K562 (cell line): ENCODE measurements around the gene IBA57. TPM values are rescaled to one million over a fixed set of nuclear protein-coding genes. Genes with fewer than 3 reads are reported as not detected.

Experiments used
- CCAR2 ChIP-seq: fragments of 200-400 bp; formaldehyde crosslinking; IDR thresholded peaks from 2 replicates; pipeline ENCODE4 v1.6.1; 2017; ENCODE audit warnings: mild to moderate bottlenecking, low read depth, low read length
- CCNT2 ChIP-seq: IDR thresholded peaks from 2 replicates; pipeline ENCODE4 v1.6.1; 2011; ENCODE audit warnings: borderline replicate concordance, low read depth, mild to moderate bottlenecking, moderate library complexity, mixed read lengths, low read length; ENCODE audit not compliant: insufficient read length; ENCODE audit errors: extremely low read depth
- DACH1 ChIP-seq: fragments of 450-650 bp; IDR thresholded peaks from 2 replicates; pipeline ENCODE4 v1.6.1; 2018; ENCODE audit not compliant: partially characterized antibody
- EHMT2 ChIP-seq: fragments of 450-650 bp; IDR thresholded peaks from 2 replicates; pipeline ENCODE4 v1.6.1; 2018; ENCODE audit warnings: antibody characterized with exemption
- FOXK1 ChIP-seq: sonication (generic); formaldehyde crosslinking; IDR thresholded peaks from 2 replicates; pipeline ENCODE4 v1.8.0; 2022; ENCODE audit warnings: missing genetic modification reagents, mild to moderate bottlenecking, borderline replicate concordance
- HCFC1 ChIP-seq: IDR thresholded peaks from 2 replicates; pipeline ENCODE4 v1.6.1; 2012; ENCODE audit warnings: low read depth, low read length, improper control_type of control experiment
- MECOM ChIP-seq: fragments of 250-450 bp; sonication (Bioruptor Pico); IDR thresholded peaks from 2 replicates; pipeline ENCODE4 v1.8.0; 2022; ENCODE audit warnings: inconsistent platforms
- MYNN ChIP-seq, 2 experiments: sonication (generic); formaldehyde crosslinking in 1 of 2; IDR thresholded peaks; 2 replicates each; pipeline versions ENCODE4 v1.5.0 to v1.6.1; 2016 to 2020; ENCODE audit warnings: antibody characterized with exemption in 1 of 2, missing genetic modification reagents in 1 of 2
- NFATC3 ChIP-seq: fragments of 450-650 bp; IDR thresholded peaks from 2 replicates; pipeline ENCODE4 v1.6.1; 2017; ENCODE audit warnings: mild to moderate bottlenecking
- TAL1 ChIP-seq: fragments of 450-650 bp; IDR thresholded peaks from 2 replicates; pipeline ENCODE4 v1.6.1; 2016; ENCODE audit warnings: mild to moderate bottlenecking
- ZNF280B ChIP-seq: fragments of 250-450 bp; sonication (Bioruptor Pico); IDR thresholded peaks from 2 replicates; pipeline ENCODE4 v1.5.1; 2021; ENCODE audit warnings: mild to moderate bottlenecking
- ZNF316 ChIP-seq: fragments of 450-650 bp; IDR thresholded peaks from 2 replicates; pipeline ENCODE4 v1.6.1; 2016
- ZNF384 ChIP-seq: IDR thresholded peaks from 2 replicates; pipeline ENCODE4 v1.6.1; 2012; ENCODE audit warnings: low read depth, low read length, improper control_type of control experiment
- ZNF707 ChIP-seq: fragments of 250-450 bp; sonication (Bioruptor Pico); conservative IDR thresholded peaks from 2 replicates; pipeline ENCODE4 v1.8.0; 2022; ENCODE audit warnings: inconsistent platforms, mild to moderate bottlenecking, moderate library complexity
- polyA plus RNA-seq, 8 experiments: library from polyadenylated mRNA; depleted of rRNA in 4 of 8; stranded (reverse) in 5 of 8; unstranded in 3 of 8; fragments of >200 nt; fragmentation: Nextera tagmentation in 2 of 8; fragmentation: Illumina TruSeq in 1 of 8; extraction: Ambion mirVana in 2 of 8; extraction: Trizol in 1 of 8; gene quantifications; 2 replicates each; pipeline versions ENCODE4 v1.2.1 to v1.2.3, GENCODE V29; 2011 to 2014; ENCODE audit warnings: inconsistent platforms in 1 of 8, missing spikeins in 1 of 8
- total RNA-seq, 7 experiments: library from RNA; depleted of rRNA in 6 of 7; stranded (reverse); fragments of >200 nt in 6 of 7; fragmentation: Illumina TruSeq in 2 of 7; extraction: Trizol in 2 of 7; gene quantifications; 2 replicates each; pipeline versions ENCODE4 v1.2.1 to v1.2.3, GENCODE V29; 2011 to 2021; ENCODE audit warnings: low replicate concordance in 1 of 7
- TF ChIP-seq, protein P1 (sequence below), 3 experiments: fragments of 200-800 bp in 1 of 3; sonication (Bioruptor generic) in 1 of 3; sonication (generic) in 1 of 3; formaldehyde crosslinking in 1 of 3; IDR thresholded peaks; 2 replicates each; pipeline versions ENCODE4 v1.6.1 to v1.8.0; 2016 to 2022; ENCODE audit warnings: mild to moderate bottlenecking in 2 of 3, missing compliant biosample characterization in 2 of 3, missing genetic modification characterization in 2 of 3, missing genetic modification reagents in 1 of 3
- TF ChIP-seq, protein P2 (sequence below): fragments of 450-650 bp; IDR thresholded peaks from 2 replicates; pipeline ENCODE4 v1.6.1; 2017; ENCODE audit warnings: antibody characterized with exemption
- TF ChIP-seq, protein P3 (sequence below): fragments of 150-350 bp; IDR thresholded peaks from 2 replicates; pipeline ENCODE4 v1.6.1; 2014; ENCODE audit warnings: low read depth, mild to moderate bottlenecking, low read length, borderline replicate concordance

The IBA57 gene
- total and polyA plus RNA-seq, 9 of the 15 experiments (the other 6 are each of a cell fraction or from before 2014, with no cell fraction given), result 0.77 to 15.5 (median 2.7) TPM

DNA sequence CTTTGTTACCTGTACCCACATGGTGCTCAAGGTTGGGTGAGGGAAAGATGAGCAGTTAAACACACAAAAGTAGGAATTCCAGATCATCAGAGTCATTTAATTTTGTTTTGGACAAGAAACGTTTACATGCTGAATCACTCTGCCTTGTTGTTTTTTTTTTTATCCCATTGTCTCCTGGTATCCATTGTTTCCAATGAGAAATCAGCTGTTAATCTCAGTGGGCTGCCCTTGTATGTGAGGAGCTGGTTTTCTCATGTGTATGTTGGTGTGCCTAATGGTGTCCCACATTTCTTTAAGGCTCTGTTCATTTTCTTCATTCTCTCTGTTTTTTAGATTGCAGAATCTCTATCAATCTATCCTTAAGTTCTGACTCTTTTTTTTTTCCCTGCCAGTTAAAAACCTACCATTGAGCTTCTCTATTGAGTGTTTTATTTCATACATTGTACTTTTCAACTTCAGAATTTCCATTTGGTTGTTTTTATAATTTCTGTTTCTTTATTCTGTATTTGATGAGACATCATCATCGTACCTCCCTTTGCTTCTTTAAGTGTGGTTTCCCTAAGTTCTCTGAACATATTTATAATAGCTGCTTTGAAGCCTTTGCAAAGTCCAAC, 33.5 kb downstream of the IBA57 start (continued):
- TF ChIP-seq, protein P1, sequence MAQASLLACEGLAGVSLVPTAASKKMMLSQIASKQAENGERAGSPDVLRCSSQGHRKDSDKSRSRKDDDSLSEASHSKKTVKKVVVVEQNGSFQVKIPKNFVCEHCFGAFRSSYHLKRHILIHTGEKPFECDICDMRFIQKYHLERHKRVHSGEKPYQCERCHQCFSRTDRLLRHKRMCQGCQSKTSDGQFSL (CRISPR knock-in tag; IDR thresholded peaks at IDR 0.05), result no peak
- TF ChIP-seq, protein P1 (tag; IDR thresholded peaks at IDR 0.05), result 0 out of 4 replicates have a peak, but pooled peaks of 1 of the 2 experiments have one; percentile 11
- peak; percentile 29; the same call in 1 of the 2 replicates for TF ChIP-seq TAL1
- TF ChIP-seq NFATC3, result 0 out of 2 replicates have a peak, but pooled peaks have one; percentile 48
- TF ChIP-seq CCAR2, result no peak
- no peak for TF ChIP-seq ZNF707 (CRISPR knock-in tag)
- TF ChIP-seq, protein P2, sequence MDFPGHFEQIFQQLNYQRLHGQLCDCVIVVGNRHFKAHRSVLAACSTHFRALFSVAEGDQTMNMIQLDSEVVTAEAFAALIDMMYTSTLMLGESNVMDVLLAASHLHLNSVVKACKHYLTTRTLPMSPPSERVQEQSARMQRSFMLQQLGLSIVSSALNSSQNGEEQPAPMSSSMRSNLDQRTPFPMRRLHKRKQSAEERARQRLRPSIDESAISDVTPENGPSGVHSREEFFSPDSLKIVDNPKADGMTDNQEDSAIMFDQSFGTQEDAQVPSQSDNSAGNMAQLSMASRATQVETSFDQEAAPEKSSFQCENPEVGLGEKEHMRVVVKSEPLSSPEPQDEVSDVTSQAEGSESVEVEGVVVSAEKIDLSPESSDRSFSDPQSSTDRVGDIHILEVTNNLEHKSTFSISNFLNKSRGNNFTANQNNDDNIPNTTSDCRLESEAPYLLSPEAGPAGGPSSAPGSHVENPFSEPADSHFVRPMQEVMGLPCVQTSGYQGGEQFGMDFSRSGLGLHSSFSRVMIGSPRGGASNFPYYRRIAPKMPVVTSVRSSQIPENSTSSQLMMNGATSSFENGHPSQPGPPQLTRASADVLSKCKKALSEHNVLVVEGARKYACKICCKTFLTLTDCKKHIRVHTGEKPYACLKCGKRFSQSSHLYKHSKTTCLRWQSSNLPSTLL, result no peak
- no peak for TF ChIP-seq CCNT2
- peak; percentile 83 for TF ChIP-seq DACH1
- TF ChIP-seq FOXK1, result no peak
- no peak for TF ChIP-seq HCFC1
- peak; percentile 77 for TF ChIP-seq ZNF316
- no peak for TF ChIP-seq MYNN (IDR thresholded peaks at IDR 0.05)
- no peak for TF ChIP-seq MYNN (CRISPR knock-in tag; IDR thresholded peaks at IDR 0.05)
- no peak for TF ChIP-seq ZNF280B (CRISPR knock-in tag)
- TF ChIP-seq, protein P3, sequence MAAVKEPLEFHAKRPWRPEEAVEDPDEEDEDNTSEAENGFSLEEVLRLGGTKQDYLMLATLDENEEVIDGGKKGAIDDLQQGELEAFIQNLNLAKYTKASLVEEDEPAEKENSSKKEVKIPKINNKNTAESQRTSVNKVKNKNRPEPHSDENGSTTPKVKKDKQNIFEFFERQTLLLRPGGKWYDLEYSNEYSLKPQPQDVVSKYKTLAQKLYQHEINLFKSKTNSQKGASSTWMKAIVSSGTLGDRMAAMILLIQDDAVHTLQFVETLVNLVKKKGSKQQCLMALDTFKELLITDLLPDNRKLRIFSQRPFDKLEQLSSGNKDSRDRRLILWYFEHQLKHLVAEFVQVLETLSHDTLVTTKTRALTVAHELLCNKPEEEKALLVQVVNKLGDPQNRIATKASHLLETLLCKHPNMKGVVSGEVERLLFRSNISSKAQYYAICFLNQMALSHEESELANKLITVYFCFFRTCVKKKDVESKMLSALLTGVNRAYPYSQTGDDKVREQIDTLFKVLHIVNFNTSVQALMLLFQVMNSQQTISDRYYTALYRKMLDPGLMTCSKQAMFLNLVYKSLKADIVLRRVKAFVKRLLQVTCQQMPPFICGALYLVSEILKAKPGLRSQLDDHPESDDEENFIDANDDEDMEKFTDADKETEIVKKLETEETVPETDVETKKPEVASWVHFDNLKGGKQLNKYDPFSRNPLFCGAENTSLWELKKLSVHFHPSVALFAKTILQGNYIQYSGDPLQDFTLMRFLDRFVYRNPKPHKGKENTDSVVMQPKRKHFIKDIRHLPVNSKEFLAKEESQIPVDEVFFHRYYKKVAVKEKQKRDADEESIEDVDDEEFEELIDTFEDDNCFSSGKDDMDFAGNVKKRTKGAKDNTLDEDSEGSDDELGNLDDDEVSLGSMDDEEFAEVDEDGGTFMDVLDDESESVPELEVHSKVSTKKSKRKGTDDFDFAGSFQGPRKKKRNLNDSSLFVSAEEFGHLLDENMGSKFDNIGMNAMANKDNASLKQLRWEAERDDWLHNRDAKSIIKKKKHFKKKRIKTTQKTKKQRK, result no peak
- TF ChIP-seq ZNF384, result peak; percentile 98
- TF ChIP-seq EHMT2, result peak; percentile 79; the same call in 1 of the 2 replicates
- TF ChIP-seq MECOM, result peak; percentile 40; the same call in 1 of the 2 replicates
